Skin of body (tissue), 2 donors: ENCODE results near the gene MROH8. TPM values are rescaled to one million over a fixed set of nuclear protein-coding genes. Genes with fewer than 3 reads are reported as not detected.
"Not testable (repeated sequence)": the region's sequence is repeated elsewhere in the genome, so short reads cannot be mapped to it uniquely, and the experiment has no call there.

ENCODE experiments used
- DNase-seq: peaks from one replicate; lab custom pipeline; 2025; lab: John Stamatoyannopoulos, UW
- total RNA-seq: library from RNA; depleted of rRNA; stranded (reverse); fragments of >200 nt; gene quantifications from one replicate; pipeline ENCODE4 v1.2.3, GENCODE V29; 2014

Gene MROH8
- total RNA-seq, 1 donor from 2014 or later = 1.7 TPM

- no peak for DNase-seq
Observed at GRCh38 chr20:37155987-37156386, 23.4 kb downstream of the MROH8 start.

DNA sequence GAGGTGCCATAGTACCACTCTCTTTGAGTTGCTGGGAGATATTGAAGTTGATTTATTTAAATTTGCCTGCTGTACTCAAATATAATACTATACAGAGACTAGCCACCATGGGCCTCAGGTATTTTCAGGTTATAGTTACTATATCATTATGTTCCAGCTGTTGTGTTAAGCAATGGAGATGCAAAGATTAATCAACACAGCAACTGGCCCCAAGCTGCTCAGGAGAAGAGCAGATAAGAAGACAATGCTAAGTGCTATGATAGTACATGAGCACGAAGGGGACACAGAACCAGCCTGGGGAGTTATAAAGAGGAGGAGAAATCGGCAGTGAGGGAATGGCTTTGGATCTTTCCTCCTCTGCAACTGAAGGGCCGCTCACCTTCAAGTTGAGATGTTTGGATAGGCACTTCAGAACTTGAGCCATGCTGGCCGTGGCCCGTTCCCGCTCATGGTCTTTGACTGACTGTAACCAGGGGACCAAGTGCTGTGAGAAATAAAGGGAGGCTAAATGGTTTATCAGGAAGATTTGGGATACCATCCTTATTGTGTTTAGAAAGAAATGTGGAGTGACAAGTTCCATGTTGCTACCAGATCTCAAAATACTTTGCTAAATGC is 24.6 kb downstream of the MROH8 start:
- no peak for DNase-seq

DNA sequence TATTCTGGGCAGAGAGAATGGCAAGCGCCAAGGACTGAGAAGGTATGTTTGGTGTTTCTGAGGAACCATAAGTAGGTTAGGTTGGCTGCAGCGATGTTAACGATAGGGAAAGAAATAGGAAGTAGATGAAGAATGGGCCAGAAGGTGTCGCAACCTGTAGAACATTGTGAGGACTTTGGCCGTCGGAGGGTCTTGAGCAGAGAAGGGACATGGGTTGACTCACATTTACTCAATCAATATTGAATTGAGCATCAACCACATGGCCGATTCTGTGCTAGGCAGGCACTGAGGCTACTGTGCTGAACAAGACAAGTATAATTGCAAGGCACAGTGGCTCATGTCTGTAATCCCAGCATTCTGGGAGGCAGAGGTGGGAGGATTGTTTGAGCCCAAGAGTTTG is 27.1 kb downstream of the MROH8 start:
- no peak for DNase-seq

DNA sequence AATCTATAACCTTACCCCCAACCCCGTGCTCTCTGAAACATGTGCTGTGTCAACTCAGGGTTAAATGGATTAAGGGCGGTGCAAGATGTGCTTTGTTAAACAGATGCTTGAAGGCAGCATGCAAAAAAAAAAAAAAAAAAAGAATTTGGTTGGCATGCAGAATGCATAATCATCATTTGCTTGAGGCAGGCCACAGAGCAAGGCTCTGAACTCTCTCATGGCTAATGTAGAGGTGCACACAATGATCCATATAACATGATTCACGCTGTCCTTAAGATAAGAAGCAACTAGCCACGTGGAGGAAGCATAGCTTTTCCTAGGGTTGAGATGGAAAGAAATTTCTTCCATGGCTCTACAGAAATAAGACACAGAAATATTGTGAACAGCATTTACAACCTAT is 27.8 kb downstream of the MROH8 start:
- no peak for DNase-seq

- DNase-seq = not testable (repeated sequence)
Observed at GRCh38 chr20:37150864-37151263, 28.5 kb downstream of the MROH8 start.

- no peak for DNase-seq
Observed at GRCh38 chr20:37147250-37147649, 32.1 kb downstream of the MROH8 start.

- no peak for DNase-seq
Observed at GRCh38 chr20:37144856-37145404, 34.4 kb downstream of the MROH8 start.

- no peak for DNase-seq
Observed at GRCh38 chr20:37142708-37143107, 36.6 kb downstream of the MROH8 start.

- no peak for DNase-seq
Observed at GRCh38 chr20:37137547-37137946, 41.8 kb downstream of the MROH8 start.

GRCh38 chr20:37133952-37134351 is 45.4 kb downstream of the MROH8 start:
- no peak for DNase-seq

- no peak for DNase-seq
Observed at GRCh38 chr20:37131486-37131885, 47.9 kb downstream of the MROH8 start.

DNA sequence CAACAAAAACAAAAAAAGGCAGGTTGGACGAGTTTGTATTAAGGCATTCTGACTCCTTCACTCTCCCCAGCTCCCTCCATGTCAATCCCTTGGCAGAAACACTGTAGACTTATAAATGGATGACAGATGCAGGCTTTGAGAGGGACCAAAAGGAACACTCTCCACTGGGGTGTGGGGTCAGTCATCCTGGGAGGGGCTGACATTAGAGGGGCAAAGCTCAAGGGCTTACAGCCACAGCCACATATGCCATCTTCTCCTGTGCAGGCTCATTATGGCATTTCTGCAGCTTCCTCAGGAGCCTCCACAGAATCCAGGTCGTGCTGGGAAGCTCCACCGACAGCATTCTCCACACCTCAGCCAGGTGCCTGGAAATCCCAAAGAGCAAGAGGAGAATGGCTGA is 50.5 kb downstream of the MROH8 start:
- DNase-seq = no peak

- not testable (repeated sequence) for DNase-seq
Observed at GRCh38 chr20:37126290-37126689, 53.1 kb downstream of the MROH8 start.

GRCh38 chr20:37123441-37123840 is 55.9 kb downstream of the MROH8 start:
- no peak for DNase-seq

DNA sequence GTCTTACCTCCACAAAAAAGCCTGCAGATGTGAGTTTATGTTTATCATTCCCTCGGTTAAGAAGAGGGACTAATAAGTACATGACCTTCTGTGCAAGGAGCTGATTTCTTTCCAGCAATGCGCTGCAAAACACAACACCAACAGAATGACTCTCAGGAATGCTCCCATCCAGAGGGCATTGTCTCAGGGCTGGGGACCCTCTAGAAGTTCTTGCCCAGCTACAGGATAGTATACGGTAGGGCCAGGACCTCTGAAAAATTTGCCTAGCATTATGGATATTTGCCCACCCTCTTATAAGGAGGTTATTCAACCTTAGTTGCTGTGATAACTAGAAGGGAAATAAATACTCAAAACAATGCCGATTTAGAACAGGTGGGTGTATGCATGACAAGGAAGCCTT is 58.9 kb downstream of the MROH8 start:
- DNase-seq = no peak

- DNase-seq = no peak
Observed at GRCh38 chr20:37119356-37120036, 59.9 kb downstream of the MROH8 start.

GRCh38 chr20:37114012-37114411 is 65.3 kb downstream of the MROH8 start:
- DNase-seq = no peak

DNA sequence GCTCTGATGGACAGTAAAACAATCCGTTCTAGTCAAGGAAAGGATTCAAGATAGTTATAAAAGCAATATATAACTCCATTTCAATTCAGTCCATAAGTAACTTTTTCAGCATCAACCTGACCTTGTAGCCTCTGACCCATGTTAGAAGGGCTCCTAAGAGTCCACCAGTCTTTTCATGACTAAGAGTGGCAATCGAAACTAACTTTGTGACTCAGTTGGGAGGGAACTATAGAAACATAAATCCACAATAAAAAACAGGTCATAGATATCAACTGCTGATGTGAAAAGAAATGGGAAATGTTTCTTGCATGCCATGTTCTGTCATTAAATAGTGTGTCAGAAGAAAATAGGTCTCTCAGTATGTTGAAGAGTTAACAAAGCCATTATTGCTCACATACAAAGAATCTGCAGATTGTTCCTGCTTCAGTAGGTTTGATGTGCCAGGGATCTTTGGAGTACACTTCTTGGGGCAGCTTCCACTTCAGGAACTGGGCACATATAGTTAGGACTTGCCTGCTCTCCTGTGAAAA is 67.4 kb downstream of the MROH8 start:
- DNase-seq = no peak

GRCh38 chr20:37108676-37109075 is 70.7 kb downstream of the MROH8 start:
- no peak for DNase-seq

GRCh38 chr20:37102571-37102970 is 76.8 kb downstream of the MROH8 start:
- DNase-seq = no peak

GRCh38 chr20:37096415-37097041 is 82.8 kb downstream of the MROH8 start:
- no peak for DNase-seq
